GM21576 (cell line): ENCODE data around the gene ARHGEF5.

Experiments
- ATAC-seq: cut with Tn5 transposase; IDR thresholded peaks from one replicate; pipeline ENCODE4 v1.9.1; 2021; ENCODE audit warnings: mild to moderate bottlenecking, moderate library complexity; ENCODE audit not compliant: unreplicated experiment

Gene ARHGEF5

DNA sequence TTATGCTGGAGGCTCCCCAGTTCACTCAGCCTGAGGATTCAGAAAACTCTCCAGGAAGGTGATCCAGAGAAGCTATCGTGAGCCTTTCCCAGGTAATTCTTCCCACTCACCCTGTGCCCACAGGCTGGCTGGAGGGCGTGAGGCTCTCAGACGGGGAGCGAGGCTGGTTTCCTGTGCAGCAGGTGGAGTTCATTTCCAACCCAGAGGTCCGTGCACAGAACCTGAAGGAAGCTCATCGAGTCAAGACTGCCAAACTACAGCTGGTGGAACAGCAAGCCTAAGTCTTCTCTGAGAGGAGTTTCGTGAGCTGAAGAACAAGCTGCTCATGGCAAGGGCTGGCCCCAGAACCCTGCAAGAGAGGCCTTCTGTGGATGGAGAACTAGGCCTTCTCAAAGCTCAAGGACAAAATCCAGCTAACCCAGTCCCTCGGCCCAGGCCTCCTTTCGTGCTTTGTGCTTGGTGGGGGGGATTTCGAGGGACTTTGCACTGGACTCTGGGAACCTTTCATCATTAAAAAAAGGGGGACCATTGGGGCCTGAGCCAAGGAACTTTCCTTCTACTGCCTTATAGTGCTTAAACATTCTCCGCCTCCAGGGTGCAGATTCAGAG, 24.7 kb downstream of the ARHGEF5 start:
- ATAC-seq, result no peak

DNA sequence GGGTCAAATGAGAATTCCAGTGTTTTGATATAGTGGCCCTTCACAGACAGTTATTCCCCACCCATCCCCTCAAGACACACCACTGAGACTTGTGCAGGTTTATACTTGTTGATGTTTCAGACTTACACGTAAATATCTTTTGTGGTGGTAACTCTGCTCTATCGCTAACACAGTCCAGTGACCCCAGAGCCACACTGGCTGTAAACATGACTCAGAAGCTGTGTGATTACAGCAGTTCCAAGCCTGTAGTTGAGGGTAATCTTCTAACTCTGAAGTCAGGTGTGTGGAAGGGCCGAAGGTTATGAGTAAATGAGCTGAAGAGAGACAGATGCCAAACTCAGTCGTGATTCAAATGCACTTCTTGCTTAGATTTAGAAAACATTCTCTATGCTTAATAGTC, 28.9 kb downstream of the ARHGEF5 start:
- ATAC-seq, result peak; percentile 72

DNA sequence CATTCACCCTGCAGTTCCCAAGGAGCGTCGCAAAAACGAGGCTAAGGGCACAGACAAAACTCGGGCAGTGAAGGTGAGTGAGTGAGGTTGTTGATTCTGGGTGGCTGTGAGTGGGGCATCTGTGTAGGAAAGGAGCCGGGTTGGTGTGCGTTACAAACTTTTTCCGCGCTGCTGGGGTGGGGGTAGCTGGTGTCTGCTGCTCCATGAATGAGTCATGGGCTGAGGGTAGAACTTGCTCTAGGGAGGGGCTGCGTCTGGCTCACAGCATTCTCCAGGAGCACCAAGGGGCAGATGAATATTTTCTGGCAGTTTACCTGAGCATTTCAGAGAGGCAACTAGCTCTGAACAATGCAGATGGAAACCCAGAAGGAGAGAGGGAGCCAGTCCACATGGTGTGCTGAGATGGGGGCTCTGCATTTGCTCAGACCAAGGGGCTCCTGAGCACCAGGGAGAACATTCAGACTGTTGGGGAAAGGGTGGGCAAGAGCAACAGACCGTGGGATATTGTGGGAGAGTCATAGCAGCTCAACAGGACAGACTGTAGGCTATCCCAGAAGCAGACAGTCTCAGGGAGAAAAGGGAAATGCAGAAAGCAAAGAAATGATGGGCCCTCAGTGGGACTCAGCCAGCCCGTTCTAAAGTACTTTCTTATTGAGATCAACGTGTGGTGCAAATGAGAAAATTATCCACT, 29.5 kb downstream of the ARHGEF5 start:
- no peak for ATAC-seq

- ATAC-seq, result no peak
Measured at GRCh38 chr7:144386741-144387140, 31.5 kb downstream of the ARHGEF5 start.

DNA sequence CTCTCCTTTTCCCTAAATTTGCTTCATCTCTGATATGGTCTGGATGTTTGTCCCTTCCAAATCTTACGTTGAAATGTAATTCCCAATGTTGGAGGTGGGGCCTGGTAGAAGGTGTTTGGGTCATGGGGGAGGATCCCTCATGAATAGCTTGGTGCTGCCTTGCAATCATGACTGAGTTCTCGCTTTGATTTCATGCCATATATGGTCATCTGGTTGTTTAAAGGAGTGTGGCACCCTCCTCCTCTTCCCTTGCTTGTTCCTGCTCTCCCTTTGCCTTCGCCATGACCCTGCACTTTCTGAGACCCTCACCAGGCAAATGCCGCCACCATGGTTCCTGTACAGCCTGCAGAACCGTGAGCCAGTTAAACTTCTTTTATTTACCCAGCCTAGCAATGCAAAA, 33.7 kb downstream of the ARHGEF5 start:
- ATAC-seq, result no peak

GRCh38 chr7:144390481-144390880, 35.3 kb downstream of the ARHGEF5 start:
- no peak for ATAC-seq

DNA sequence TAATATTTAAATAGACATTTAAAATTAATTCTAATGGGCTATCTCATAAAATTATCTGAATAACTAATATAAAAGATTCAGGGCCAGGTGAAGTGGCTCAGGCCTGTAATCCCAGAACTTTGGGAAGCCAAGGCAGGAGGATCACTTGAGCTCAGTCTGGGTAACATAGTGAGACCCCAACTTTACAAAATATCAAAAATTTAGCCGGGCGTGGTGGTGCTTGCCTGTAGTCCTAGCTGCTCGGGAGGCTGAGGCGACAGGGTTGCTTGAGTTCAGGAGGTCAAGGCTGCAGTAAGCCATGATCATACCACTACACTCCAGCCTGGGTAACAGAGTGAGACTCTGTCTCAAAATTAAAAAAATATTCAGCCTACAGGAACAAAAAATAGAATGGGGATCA, 35.8 kb downstream of the ARHGEF5 start:
- no peak for ATAC-seq

GRCh38 chr7:144391823-144392255, 36.6 kb downstream of the ARHGEF5 start:
- peak; percentile 77 for ATAC-seq

- no peak for ATAC-seq
Measured at GRCh38 chr7:144397086-144397485, 41.9 kb downstream of the ARHGEF5 start.

- no peak for ATAC-seq
Measured at GRCh38 chr7:144398291-144398690, 43.1 kb downstream of the ARHGEF5 start.

DNA sequence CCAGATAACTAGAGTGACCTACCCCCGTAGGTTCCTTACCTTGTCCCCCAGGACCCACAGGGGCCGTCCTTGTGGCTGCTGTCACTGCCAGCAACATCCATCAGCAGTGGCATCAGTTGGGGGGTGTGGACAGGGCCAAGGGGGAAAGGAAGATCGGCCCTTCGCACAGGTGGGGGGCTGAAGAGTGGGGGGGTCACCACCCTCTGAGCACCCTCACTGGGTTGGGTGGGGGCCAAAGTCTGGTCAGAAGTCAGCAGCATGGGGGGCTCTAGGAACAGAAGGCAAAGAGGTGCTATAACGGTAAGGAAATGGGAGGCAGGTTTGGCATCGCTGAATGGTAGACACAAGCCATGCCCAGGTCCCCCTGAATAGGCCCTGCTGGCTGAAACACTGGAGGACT, 43.7 kb downstream of the ARHGEF5 start:
- no peak for ATAC-seq

- no peak for ATAC-seq
Measured at GRCh38 chr7:144399946-144400345, 44.7 kb downstream of the ARHGEF5 start.

GRCh38 chr7:144401490-144401889, 46.3 kb downstream of the ARHGEF5 start:
- no peak for ATAC-seq

DNA sequence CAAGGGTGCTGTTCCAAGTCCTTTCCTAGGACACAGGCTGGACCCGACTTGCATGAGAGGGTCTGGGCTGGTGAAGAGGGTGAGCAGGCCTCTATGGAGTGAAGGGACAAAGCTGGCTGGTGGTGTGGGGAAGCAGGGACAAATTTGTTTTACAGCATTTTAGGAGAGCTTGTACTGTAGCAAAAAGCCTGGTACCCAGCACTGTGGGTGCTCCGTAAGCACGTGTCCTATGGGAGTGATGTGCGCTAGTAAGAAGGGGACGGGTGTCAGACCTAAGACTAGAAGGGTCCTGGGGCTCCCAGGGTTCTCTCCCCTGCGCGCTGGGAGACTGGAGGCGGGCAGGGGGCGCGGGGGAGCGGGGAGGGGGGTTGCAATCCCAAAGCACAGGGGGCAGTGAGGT, 47.9 kb downstream of the ARHGEF5 start:
- ATAC-seq, result no peak

DNA sequence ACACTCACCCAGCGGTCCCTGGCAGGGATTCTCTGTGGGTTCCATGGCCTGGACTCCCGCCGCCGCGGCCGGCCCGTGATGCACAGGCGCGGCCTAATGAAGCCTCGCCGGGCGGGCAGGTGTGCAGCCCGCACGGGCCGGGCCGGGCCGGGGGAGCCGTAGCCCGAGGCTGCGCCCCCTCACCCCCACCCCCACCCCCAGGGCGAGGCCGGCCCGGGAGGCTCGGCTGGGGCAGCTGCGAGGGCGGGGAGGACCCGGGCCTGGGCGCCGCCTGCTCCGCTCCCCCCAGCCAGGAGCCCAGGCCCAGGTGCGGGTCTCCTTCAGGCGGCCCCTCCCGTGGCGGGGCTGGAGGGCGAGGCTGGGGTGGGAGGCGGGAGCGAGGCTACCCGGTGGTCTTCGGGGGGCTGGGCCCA, 48.5 kb downstream of the ARHGEF5 start, which contains the start of gene NOBOX:
TSS of gene NOBOX (minus strand) at position 45 of the 413 bp plus-strand sequence.
- no peak for ATAC-seq

DNA sequence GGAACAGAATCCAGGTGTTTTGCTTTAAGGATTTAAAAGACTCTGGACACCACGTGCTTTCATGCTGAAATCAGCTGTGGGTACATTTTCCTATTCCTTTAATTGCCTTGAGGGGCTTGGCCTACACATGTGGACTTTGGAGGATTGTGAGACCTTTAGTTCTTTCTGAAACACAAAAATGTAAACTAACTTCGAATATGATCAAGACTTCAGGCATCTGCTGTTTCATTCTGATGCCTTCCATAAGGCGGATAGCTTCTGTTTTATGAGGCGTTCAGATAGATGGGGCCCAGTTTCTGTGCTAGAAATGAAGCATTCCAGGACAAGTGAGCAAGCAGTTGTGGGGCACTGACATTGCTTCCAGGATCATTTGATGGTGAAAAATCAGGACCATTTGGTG, 49.7 kb downstream of the ARHGEF5 start:
- no peak for ATAC-seq

GRCh38 chr7:144407266-144407931, 52.2 kb downstream of the ARHGEF5 start:
- ATAC-seq, result no peak

DNA sequence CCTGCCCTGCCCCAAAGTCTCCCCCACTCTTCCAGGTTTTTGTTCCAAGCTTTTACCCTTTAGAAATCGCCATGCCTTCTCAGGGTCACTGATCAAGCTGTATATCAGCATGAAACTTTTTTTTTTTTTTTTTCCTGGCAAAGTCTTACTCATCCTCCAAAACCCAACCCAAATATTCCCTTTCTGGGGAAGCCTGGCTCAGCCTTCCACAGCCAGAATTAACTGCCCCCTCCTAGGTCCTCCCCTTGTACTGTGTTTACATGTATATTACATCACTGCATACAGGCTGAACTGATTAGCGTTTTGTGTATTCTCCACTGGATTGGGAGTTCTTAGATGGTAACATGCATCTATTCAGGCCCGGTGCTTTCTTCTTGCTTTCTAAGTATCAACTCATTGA, 52.9 kb downstream of the ARHGEF5 start:
- ATAC-seq, result no peak

DNA sequence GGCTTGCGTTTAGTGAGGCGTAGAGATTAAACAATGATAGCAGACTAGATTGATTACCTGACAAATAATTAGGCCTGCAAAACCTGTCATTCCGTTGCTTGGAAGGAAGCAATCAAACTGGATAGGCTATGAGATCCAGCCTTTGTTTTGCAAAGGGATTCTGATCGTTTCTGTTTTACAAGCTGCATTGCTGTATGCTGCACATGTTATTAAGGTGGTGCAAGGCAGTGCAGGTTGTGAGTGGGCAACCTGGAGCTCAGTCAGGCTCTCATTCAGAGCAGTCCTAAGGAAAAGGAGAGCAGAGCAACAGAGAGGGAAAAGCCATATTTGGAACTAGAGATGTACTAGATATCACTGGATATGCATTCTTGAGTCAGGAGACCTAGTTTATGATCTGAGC, 55.2 kb downstream of the ARHGEF5 start:
- ATAC-seq, result no peak

- no peak for ATAC-seq
Measured at GRCh38 chr7:144414815-144415214, 59.6 kb downstream of the ARHGEF5 start.

DNA sequence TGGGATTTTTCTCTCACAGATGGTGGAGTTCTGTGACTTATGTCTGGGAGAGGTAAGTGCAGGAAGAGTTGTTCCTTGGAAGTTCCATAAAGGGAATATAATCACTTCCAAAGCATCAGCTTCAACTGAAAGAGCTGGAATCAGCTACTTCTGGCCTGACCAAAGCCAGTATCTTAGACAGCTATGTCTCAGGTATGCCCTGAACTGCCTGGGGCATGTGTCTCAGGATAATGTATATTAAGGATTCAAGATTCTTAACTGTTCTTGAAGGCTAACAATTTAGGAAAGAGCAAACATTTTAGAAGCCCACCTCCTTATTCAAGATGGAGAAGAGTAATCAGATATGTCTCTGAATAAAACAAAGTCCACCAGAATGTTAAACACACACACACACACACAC, 60.7 kb downstream of the ARHGEF5 start:
- ATAC-seq, result no peak

GRCh38 chr7:144416341-144416740, 61.1 kb downstream of the ARHGEF5 start:
- no peak for ATAC-seq
